HT1080 (cell line): Measurements from ENCODE around the gene GRPR. TPM values are rescaled to one million over a fixed set of nuclear protein-coding genes. Genes with fewer than 3 reads are reported as not detected.

ENCODE experiments used
- DNase-seq: peaks from one replicate; pipeline ENCODE4 v3.0.0-alpha.2; 2015; ENCODE audit warnings: low read depth
- polyA plus RNA-seq, 2 experiments: library from polyadenylated mRNA; depleted of rRNA; stranded (reverse); fragments of >200 nt; gene quantifications; 2 replicates each; pipeline ENCODE4 v1.2.3, GENCODE V29; 2015
- total RNA-seq: library from RNA; depleted of rRNA; stranded (reverse); fragments of >200 nt; shearing (Covaris generic); gene quantifications from 2 replicates; pipeline ENCODE4 v1.2.3, GENCODE V29; 2014; rRNA removed

GRPR gene
- total RNA-seq = not detected in 2 replicates
- not detected in 2 replicates for polyA plus RNA-seq (2015; cell fraction: cytosol; rRNA removed)
- polyA plus RNA-seq (2015; cell fraction: nucleus; rRNA removed) = 0.10 and 0.14 TPM in 2 replicates

DNA sequence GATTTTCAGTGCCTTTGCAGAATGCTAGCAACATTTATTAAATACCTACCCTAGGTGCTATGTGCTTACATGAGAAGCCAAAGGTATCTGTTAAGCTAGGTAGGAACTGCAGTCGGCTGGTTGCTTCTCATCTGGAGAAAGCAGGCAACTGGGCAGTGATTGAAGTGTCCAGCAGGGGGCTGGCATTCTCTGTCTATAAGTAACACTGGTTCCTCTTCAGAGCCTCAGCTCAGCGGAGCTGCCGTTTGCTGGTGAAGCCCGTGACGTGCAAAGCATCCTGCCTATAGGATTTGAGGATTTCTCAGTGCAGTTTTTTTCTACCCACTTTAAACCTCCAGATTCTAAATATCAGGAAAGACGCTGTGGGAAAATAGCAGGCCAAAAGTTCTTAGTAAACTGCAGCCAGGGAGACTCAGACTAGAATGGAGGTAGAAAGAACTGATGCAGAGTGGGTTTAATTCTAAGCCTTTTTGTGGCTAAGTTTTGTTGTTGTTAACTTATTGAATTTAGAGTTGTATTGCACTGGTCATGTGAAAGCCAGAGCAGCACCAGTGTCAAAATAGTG is at the start of gene GRPR:
TSS of gene GRPR (plus strand) at position 344 of the 565 bp plus-strand sequence. CDS start 389 bp downstream, outside the sequence.
- DNase-seq = peak; percentile 67

DNA sequence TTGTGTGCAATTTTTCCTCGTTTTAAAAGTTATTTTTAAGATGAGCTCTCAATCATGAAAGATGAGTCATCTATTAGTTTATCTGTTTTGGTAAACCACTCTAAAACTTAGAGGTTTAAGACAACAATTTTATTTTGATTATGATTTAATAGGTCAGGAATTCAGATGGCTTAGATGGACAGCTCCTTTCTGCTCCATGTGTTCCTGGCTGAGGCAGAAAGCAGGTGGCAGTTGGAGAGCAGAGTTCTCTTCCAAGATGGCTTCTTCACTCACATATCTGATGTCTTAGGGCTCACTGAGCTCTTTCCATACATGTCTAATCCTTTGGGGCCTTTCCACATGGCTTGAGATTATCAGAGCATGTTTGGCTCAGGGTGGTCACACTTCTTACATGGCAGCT is 48.3 kb upstream of the GRPR start:
- DNase-seq = no peak

DNA sequence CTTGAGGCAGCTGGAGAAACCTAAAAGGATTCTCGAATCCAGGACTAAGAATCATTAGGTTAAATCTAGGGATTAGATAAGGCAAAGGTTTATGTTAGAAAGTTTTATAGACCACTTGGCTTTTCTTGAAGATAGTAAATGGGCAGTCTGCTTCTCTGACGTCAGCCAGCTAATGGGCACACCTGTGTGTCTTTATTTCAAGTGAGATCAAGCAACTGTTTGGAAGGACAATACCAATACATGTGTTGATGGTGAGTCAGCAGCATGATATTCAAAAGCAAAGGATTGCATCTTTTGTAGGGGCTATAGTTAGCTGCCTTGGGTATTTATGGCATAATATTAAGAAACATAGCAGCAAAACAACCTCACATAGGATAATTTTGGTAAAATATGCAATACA is 46.5 kb upstream of the GRPR start:
- DNase-seq = no peak

DNA sequence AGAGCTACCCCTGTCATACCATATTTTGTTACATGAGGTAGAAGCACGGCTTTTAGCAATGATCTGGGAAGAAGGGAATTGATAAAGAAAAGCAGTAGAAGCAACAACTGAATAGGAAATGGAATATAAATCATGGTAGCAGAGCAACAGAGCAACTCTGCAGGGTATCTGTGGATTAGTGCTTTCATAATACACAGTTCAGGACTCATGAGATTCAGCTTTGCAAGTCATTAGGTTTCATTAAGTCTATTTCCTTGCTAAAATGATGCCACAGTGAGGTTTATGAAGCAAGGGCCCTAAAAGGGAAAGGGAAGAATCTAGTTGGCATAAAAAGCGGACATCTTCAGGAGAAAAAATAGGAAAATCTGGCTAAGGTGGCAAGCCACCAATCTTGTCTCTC is 45.6 kb upstream of the GRPR start:
- DNase-seq = no peak

DNA sequence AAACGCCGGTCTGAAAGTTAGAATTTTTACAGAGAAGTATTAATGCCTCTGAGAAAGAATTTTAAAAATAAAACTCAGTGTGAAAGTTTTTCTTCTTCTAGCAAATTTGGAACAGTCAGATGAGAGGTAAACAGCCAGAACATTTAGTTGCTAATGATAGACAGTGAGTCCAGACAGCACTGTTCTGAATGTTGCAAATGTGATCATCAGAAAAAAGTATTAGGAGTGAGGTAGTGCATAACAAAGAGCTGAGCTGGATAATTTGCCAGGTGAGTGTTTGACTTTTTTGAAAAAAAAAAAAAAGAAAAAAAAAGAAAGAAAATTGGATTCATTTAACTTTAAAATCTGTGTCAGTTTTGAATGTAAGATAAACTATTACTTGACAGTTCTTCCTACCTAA is 42.0 kb upstream of the GRPR start:
- DNase-seq = no peak

DNA sequence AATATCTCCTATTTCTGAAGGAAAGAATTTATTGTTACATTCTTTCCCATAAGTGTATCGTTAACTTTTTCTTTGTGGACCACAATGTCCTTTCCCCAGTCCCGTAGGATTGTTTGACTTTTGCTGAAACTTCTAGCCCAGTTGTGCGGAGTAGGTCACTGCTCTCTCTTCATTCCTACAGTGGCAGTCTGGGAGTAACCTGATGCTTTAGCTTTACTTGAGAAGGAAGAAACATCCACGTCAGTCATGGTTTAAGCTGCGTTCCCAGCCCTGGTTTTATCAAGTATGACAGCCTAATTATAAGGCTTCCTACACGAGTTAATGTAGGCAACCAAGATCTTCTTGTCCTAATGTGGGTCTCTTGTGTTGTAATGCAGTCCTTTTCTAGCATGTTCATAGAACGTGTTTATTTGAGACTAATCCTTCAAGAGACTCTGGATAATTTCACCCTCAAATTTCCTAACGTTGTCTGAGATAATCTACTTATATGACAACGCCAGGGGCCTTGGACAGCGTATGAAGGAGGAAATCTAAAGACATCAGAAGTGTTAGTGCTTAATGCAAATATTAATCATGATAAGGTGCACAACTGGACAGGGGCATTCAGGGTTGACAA is 40.8 kb upstream of the GRPR start:
- DNase-seq = no peak

DNA sequence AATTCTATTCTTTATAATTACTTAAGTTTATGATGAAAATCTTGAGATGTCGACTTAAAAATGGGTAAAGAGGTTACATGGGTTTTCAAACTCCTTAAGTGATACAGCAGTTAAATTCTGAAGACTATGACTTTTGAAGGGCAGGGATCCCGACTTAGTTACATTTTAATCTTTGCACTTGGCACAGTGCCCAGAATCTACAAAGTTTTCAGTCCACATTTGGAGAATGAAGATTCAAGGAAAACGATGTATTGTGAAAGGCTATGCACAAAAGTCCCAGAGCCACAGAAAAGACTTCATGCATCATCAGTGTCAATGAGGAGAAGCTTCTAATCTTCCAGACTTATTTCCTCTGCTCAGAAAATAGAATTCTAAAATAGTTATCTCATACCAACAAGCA is 36.3 kb upstream of the GRPR start:
- DNase-seq = no peak

DNA sequence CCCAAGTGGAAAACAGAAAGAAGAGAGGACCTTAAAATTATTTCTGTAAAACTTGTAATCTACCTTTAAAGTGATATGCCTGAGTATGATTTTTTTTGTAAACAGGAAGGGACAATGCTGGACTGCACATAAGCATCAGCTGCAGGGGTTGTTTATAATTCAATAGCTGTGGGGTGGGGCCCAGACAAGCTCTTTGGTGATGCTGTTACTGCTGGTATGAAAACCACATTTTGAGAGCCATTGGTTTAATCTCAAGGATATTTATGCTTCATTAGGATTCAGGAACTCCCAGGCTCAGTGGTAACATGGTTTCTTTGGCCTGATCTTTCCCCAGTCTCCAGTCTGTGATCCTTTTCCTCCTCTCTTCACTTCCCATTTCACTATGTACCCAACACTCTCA is 34.3 kb upstream of the GRPR start:
- no peak for DNase-seq

DNA sequence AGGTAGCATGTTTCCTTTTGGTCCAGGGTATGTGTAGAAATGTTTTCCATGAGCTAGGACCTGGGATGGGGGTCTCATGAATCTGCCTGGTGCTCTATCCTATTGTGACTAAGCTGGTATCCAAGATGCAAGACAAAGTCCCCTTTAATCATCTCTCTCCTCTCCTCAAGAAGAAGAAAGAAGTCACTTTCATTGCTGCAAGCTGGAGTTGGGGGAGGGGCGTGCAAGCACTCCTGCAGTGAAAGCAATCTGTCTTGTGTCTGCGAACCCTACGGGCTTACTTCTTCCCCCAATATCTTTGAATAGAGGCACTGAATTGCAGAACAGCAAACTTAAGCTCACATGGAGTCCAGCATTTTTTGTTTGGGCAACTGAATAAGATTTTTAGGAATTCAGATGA is 27.2 kb upstream of the GRPR start:
- DNase-seq = no peak

DNA sequence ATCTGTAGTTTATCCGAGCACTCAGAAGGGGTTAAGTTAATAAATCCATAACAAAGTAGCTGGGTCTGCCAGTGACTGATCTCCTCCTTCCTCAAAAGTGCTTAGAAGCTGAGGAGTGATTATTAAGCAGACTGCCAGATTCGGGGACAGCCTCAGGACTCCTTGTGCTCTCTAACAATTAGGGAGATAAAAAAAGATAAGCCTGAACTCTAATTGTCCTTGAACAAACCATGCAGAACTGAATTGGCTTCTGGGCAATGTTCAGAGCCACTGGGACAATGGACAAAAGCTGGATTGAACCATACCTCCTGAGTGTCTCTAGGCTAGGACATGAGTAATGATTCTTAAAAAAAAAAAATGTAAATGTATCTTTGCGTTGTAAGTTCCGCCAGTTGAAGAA is 22.7 kb upstream of the GRPR start:
- DNase-seq = no peak

DNA sequence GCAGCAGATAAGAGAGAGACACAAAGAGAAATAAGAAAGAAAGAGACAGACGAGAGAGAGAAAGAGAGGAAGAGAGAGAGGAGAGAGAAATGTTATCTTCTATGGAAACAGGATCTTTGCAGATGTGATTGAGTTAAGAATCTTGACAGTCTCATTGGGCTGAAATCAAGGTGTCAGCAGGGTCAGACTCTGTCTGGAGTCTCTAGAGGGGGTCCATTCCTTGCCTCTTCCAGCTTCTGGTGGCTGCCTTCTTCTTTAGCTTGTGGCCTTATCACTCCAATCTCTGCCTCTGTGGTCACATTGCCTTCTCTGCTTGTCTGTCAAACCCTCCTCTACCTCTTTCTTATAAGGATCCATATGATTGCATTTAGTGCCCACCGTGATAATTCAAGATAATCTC is 21.8 kb upstream of the GRPR start:
- no peak for DNase-seq

DNA sequence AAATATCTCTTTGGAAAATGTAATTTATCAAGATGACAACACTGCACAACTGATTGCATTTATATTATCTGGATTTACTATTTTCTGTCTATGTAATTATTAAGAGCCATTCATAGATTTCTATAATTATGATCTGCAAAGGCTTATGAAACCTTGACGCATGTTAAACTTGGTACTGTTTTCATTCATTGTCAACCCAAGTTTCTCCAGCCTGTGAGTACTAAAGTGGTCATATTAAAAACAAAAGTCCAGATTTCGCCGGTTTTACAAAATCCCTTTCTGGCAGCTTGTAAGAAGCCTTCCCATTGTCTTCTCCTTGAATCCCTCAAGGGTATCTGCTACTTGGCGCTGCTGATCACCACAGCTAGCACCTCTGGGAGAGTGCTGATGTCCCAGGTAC is 19.7 kb upstream of the GRPR start:
- DNase-seq = no peak

DNA sequence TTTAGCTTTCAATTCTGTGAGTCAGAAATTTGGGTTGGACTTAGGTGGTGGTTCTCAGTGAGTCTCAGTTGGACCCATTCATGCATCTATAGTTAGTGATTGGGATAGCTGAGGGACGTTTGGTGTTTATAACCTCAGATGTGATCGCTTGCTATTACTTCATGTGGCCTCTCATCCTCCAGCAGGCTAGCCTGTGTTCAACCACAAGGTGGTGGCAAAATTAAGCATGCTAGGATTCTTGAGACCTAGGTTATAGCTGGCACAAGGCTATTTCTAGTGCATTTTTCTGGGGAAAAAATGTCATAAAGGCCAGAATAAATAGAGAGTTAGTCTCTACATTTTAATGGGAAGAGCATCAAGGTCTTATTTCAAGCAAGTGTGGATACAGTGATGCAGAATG is 10.9 kb upstream of the GRPR start:
- no peak for DNase-seq

DNA sequence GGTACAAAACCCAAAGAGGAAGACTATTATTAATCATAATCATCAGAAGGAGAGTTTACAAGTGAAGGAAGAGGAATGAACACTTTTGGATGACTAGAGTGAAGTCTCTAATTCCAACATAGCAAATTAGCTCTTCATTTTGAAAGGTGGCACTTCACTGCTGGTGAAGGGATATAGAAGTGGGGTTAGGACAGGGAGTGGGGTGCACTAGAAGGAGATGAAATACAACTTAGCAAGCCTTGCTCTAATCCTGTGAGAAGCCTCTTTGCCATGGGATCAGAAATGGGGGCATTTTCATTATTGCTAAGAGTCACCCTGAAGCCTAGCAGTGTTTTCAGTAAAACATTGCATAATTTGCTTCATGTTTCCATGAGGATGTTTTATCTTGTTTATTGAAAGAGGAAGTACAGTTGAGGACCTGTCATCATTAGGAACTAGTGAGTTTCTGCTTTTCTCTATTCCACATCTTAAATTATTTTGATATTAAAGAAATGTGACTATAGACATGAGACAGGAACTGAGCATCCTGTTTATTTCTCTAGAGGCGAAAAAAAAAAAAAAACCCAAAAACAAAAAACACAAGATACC is 9.3 kb upstream of the GRPR start:
- DNase-seq = no peak

DNA sequence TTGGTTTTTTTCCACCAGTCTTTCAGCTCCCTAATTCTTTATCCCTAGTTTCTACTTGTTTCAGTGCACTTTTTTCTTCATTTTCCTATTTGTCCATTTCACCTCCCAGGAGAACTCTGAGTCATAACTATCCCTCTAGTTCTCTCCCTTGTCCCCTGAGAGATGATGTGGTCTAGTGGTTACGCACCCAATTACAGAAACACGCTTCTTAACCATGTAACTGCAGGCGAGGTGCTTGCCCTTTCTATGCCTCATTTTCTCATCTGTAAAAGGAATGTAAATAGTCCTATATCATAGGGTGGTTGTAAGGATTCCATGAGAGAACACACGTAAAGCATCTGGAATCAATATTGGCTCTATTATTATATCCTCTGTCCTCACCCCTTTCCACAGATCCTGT is 8.8 kb upstream of the GRPR start:
- DNase-seq = peak; percentile 2

DNA sequence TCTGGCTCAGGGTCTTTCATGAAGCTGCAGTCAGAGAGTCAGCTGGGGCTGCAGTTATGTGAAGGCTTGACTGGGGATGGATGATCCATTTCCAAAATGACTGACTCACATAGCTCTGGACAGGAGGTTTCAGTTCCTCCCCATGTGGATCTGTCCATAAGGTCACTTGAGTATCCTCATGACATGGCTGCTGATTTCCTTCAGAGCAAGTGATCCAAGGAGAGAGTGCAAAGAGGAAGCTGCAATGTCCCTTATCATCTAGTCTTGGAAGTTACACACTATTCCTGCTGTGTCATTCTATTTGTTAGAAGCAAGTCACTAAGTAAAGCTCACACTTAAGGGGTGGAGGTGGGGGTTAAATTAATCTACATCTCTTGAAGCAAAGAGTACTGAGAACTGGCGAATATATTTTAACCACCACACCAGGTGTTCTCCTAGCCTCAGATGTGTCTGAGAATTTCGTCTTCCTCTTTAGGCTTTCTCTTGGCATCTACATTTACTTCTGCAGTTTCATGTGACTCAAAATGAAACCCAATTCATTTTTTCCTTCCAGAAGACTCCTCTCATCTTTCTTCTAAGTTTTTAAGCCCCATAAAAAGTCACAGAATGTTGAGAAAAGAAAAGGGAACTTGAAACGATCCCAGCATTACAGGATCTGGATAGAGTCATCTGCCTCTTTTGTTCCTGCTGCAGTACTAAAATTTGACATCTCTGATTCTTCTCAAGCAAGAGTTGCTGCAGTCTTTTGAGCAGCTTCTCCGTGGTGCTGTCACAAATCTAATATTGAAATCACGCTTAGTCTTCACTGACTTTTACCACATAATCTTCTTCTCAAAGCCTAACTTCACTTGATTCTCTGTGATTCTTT is 3.8 kb upstream of the GRPR start:
- DNase-seq = no peak

DNA sequence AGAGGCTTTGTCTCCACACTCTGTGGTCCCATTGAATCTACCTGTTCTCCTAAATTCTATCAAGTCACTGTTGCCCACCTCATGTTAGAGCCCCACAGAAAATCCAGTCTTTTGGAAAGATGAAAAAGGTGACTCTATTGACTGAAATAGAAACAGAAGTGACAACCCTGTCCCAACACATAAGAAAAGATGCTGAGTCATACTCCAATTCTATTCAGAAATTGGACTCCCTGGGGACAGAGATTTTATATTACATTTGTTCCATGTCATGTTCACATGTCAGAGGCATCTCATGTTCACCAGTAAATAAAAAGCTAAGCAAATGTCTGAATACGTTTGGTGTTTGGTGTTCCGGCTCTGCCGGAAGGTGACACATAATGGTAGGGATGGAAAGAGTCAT is 2.9 kb upstream of the GRPR start:
- DNase-seq = no peak

DNA sequence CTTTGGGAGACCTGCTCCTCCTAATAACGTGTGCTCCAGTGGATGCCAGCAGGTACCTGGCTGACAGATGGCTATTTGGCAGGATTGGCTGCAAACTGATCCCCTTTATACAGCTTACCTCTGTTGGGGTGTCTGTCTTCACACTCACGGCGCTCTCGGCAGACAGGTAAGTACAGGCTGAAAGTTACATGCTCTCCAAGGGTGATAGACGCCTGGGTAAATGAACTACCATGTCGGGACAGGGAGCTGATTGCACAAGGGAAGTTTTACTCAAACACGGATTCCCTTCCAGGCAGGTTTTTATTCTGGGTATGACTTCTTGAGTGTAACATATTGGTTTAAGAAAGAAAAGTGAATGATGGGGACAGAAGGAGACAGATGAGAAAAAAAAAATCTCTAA is 836 bp downstream of the GRPR start:
- DNase-seq = no peak

DNA sequence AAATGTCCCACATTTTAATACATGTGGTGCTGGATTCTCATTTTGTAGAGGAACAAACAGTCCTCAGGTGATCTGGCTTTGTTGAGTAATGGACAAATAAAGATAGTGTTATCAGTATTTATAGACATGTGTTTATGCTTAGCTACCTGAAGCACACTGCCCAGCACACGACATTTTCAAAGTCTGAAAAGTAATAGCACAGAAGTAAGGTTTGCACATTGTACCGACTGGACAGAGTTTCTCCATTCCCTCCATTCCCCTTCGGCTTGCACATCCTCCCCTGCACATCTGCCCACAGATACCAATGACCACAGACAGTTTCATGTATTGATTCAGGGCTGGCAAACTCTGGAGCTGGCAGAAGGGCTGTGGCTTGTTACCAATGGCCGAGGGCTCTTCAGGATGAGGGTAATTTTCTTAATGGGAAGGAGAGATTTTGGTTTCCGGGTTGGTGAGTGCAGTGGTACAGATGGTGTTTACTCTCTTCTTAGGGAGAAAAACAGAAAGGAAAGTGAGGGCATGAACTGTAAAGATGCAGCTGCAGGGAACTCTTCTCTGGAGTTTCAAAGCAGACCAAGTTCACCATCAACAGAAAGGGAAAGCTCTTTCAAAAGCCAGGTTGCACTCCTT is 2.3 kb downstream of the GRPR start:
- DNase-seq = no peak

DNA sequence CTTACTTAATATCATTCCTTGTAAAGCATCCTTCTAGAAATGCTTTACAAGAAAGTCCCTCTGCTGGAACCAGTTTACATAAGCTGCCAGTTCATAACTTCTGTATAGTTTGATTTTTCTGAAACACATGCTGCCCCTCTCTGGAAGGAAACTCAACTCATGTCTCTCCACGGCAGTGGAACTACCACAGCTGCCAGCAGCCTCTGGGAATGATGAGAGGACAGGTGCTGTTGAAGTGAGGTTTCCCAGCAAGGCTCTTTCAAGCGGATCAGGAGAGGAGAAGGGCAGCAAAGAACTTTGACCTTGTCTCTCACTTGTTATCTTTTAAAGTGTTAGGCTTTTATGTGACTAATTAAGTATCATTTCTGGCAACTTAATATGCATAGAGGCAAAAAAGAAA is 7.3 kb downstream of the GRPR start:
- no peak for DNase-seq

DNA sequence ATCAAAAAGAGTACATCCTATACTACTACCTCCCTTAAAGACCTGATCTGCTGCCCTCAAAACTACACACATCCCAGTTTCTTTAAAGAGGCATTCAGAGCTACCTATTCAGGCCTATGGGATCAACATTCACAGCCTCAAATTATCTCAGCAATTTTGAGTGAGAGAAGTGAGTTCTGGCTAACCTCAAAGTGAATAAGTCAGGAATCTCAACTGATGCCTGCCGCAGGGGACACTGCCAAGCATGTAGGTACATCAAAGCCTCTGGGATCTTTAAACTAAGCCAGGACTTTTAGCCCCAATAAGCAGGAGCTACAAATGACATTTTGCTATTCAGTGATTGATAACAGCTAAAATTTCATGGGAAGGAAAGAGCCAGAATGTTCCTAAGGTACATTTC is 11.6 kb downstream of the GRPR start:
- no peak for DNase-seq

DNA sequence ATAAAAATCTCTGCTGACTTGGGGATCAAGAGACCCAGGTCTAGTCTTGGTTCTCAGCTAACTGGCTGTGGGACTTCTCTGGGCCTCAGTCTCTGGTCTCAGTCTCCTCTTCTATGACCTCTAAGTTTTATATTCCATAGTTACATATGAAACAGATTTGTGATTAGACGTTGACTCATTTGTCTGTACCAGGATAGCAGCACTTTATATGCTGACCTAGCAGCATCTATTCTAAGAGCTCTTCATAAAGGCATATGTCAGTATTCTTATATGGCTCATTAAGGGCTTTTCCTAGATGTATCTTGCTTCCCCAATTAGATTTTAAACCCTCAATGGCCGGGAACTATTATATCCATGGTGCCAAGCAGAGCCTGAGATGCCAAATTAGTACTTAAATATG is 12.7 kb downstream of the GRPR start:
- no peak for DNase-seq
